Activated CD4-positive, alpha-beta T cell treated with anti-CD3 and anti-CD28 coated beads for 4 hours (primary cell): ENCODE measurements around the gene OR7C1.
"Not testable (repeated sequence)": the region's sequence is repeated elsewhere in the genome, so short reads cannot be mapped to it uniquely, and the experiment has no call there.

Experiments used
- DNase-seq, 2 donors: peaks; one replicate each; pipeline ENCODE4 v3.0.0-alpha.2; 2020

The OR7C1 gene

DNA sequence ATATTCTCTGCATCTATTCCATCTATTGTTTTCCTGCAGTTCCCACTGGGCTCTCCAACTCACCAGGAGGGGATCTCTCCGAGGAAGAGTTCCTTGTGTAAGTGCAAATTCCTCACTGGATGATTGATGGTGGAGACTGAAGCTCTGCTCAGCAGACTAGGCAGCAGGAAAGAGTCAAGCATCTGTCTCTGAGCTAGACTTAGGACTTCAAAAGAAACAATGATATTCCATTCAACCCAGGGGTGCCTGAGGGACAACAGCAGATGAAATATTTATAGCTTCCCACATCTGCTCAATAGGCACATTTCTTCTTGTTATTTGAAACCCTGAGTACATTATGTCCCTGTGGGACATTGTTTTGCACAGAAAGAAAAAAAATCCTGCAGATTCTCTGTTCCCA is at the start of gene OR7C1, which contains the start of gene OR7A5:
Gene OR7C1, minus strand, starts transcription at position 175 of the 400 bp plus-strand sequence. CDS start 35,049 bp downstream, outside the sequence.
Gene OR7A5, minus strand, starts transcription at position 175 of the 400 bp plus-strand sequence. CDS start 6,944 bp downstream, outside the sequence.
- no peak for DNase-seq

DNA sequence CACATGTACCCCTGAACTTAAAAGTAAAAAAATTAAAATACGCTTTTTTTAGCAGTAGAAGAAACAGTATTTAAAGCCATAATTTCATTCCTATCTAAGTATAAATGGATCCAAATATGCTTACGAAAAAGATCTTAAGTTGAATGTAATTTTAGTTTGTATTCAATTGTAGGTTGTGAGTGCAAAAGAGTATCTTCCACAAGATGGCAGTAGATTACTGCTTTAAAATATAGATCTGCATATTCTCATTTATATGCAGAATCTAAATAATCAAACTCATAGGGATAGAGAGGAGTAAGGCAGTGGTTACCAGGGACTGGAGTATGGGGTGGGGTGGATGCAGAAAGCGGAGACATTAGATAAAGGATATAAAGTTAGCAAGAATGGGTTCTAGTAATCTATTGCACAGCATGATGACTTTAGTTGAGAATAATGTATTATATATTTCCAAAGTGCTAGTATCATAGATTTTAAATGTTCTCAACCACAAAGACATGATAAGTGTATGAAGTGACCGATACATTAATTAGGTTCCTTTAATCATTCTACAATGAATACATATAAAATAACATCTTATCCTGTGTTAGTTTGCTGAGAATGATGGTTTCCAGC is 36.7 kb upstream of the OR7C1 start:
- no peak for DNase-seq

DNA sequence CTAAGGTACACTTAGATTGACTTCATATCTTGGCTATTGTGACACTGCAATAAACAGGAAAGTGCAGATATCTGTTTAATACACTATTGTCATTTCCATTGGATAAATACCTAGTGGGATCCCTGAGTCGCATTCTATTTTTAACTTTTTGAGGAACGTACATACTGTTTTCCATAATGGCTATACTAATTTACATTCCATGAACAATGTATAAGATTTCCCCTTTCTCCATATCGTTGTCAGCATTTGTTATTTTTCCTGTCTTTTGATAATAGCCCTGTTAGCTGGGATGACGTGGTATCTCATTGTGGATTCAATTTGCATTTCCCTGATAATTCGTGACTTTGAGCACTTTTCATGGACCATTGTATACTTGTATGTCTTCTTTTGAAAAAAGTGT is 33.5 kb upstream of the OR7C1 start:
- DNase-seq, result no peak

DNA sequence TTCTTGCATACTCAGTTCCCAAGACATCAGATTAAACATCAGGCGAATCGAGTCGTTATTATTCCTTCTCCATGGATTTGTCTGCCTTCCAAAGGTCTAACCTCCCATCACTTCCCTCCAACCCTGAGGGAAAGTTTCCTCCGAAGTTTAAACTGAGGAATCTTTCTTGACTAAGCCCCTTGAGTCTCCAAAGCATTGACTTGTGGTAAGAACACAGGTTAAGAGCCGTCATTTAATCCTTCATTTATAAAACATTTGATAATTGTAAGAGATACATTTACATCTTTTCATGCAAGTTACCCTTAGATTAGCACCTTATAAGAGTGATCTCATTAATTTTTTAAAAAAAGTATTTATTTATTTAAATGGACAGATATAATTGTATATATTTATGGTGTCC is 13.8 kb upstream of the OR7C1 start, which contains the start of gene OR7A10:
Gene OR7A10, minus strand, starts transcription at position 101 of the 400 bp plus-strand sequence. CDS start 7,045 bp downstream, outside the sequence.
- no peak for DNase-seq

DNA sequence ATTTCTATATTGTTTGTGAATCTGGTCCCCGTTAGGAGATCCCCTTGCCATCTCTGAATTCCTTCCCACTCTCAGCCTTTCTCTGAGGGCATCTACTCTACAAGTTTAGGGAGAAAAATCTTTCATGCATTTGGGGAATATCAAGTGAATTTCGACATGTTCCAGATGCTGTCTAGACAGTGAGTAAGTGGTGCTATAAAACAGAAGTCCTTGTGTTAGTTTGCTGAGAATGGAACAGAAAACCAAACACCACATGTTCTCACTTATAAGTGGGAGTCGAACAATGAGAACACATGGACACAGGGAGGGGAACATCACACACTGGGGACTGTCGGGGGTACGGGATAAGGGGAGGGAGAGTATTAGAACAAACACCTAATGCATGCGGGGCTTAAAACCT is 8.6 kb upstream of the OR7C1 start:
- DNase-seq, result no peak

DNA sequence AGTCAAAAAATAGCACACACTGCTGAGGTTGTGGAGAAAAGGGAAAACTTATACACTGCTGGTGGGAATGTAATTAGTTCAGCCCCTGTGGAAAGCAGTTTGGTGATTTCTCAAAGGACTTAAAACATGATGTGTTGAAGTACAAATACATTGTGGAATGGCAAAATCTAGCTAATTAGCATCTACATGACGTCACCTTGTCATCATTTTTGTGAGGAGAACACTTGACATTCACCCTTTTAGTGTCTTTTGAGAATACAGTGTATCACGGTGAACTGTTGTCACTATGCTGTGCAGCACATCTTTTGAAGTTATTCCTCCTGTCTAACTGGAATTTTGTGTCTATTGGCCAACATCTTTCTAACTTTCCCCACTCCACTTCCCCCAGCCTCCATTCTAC is 8.2 kb upstream of the OR7C1 start:
- no peak for DNase-seq

DNA sequence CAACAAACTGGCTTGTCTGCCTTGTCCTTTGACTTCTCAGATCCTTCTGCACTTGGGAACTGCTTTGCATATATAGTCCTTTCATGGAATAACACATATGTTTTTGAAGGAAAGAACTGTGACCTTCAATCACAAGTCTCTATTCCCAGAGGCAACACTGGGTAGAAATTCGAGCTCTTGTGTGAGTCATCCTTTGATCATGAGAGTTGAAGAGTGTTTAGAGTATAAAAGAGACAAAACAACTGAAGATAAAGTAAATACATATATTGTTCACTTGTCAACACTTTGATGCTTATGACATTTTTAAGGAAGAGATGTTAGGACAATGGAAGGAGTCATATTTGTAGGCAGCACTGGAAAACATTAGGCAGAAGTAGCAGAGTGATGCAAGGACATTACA is 5.2 kb upstream of the OR7C1 start:
- no peak for DNase-seq

DNA sequence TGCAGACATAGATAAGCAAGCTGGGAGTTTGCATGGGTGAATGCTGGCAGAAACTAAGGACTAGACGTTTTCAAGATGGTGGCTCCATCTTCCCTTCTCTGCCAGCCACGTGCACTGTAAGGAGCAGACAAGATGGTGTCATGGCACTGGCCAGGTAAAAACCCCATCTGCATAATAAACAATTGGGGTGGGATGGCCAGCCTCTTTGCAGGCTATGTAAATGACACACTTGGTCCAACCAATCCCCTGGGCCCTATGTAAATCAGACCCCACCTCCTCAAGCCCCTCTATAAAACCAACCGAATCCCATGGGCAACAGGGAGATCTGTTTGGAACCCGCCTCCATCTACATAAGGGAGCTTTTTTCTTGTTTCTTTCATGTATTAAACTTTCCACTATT is 2.4 kb upstream of the OR7C1 start:
- DNase-seq, result no peak

DNA sequence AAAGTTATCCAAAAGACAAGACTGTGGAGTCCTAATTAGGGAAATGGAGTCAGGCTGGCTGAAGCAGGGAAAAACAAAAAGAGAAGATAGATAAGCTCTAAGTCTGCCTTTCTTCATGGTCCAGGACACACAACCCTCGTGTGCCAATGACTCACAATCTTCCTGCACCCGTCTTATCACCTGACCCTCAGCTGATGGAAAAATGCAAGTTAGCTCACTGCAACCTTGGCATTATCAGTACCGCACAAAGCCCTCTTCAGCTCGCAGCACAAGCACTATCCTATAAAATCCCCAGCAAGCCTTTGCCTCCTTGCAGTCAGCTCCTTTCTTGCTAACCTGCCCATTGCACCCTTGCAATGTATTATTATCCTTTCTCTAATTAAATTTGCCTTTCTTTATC is 4.3 kb downstream of the OR7C1 start:
- no peak for DNase-seq

DNA sequence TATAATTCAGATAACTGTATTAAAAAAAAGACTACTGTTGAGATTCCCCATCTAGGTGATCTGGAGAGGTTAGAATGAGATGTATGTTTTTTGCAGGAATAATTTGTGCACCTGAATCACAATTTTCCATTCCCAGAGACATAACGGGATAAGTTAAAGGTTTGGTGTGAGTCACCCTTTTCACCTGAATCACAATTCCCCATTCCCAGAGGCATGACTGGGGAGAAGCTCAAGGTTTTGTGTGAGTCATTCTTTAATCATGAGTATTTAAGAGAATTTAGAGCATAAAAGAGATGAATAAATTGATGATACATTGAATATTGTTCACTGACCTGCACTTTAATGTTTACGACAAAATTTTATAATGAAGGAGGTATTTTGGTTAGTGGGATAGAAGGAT is 9.0 kb downstream of the OR7C1 start:
- no peak for DNase-seq

DNA sequence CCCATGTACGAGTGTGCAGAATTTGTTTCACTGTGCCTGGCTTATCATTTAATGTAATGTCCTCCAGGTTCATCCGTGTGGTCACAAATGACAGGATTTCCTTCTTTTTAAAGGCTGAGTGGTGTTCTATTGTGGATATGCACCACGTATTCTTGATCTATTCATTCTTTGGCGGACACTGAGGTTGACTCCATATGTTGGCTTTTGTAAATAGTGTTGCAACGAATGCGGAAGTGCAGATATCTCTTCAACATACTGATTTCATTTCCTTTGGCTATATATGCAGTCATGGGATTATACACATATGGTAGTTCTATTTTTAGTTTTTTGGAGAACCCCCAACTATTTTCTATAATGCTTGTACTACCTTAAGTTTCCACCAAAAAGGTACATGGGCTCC is 13.0 kb downstream of the OR7C1 start:
- DNase-seq, result no peak

DNA sequence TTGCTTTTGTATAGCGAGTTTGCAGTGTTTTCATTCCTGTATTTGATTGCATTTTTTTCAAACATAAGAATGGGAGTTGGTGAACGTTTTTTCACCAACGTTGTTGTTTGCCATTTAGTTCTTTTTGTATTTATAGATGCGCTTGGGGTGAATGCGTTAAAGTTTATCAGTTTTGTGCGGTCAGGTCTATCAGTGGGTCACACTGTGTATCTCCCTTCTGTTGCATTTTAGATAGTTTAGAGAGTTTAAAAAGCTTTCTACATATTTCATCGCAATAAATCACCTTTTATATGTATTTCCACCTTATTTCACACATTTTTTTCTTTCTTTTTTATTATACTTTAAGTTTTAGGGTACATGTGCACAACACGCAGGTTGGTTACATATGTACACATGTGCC is 16.4 kb downstream of the OR7C1 start:
- no peak for DNase-seq

DNA sequence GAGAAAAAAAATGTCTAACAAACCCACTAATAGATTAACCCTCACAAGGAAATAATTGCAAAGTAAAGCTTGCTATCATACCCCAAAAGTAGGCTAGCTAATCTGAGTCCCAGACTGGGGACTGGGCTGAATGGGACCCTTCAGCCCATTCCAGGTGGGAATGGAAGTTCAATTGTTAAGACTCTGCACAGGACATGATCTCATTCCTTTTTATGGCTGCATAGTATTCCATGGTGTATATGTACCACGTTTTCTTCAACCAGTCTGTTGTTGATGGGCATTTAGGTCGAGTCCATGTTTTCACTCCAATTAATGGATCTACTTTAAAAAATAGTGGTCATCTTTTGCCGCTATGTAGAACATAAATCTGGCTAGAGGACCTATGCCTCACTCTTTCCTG is 17.9 kb downstream of the OR7C1 start:
- no peak for DNase-seq

DNA sequence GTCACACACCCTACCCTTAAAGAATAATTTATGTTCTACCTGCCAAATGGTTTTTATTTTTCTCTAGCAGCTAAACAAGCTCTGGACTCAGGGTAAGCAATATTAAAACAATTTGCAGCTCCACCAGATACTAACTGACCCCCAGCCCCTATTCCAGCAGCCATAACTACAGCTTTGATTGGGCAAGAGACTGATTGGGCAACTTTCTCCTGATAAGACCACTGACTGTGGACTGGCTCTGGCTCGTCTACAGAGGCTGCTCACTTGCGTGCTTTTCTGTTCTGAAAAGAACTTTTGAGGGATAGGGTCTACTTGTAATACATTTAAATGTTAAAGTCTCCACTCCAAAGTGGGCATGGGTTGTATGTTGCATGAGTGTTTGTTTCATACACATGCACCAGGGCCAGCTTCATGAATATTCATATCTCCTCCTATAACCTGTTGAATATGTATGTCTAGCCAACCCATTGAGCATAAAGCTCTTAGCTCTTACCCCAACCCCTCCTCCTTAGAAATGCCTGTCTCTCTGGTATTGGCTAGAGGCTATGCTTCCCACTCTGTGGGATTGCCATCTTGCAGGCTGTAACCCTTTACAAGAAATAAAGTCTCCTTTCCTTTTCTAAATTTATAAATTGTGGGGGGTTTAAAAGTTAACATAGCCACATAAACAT is 19.9 kb downstream of the OR7C1 start:
- no peak for DNase-seq

DNA sequence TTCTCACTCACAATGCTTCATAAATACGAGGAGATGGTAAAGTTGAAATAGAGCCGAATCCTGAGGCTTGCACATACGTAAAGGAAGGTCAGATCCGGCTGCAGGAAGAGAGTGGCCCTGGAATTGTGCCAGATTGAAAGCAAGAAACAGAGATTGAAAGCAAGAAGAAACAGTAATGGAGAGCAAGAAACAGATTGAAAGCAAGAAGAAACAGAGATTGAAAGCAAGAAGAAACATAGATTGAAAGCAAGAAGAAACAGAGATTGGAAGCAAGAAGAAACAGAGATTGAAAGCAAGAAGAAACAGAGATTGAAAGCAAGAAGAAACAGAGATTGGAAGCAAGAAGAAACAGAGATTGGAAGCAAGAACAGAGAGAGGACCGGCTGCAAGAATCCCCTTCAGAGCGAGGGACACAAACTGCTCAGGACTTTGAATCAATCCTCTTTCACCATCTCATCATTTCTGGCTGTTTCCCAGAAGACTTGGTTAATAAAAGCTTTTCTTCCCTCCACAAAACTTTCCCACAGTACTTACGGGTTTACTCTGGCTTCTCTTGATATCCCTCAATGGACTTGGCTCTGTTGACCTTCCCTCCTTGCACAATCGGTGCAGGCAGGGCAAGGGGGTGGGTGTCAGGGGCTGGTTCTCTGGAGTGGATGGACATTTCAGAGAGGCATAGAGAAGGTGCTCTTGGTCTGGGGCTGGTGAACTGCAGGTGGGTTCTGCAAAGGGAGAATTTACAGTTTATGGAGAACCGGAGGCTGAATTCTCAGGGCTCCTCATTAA is 25.5 kb downstream of the OR7C1 start:
- DNase-seq, result no peak

DNA sequence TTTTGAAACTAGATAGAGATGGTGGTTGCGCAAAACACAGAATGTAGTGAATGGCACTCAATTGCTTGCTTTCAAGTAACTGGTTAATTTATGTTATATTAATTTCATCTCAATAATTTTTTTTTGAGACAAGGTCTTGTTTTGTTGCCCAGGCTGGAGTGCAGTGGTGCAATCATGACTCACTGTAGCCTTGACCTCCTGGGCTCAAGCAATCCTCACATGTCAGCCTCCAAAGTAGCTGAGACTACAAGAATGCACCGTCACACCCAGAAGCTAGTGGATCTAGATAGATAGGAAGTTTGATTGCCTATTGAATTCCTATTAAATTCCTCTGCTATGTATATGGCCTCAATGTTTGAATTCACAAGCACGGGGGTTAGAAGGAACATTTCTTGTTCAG is 30.2 kb downstream of the OR7C1 start:
- no peak for DNase-seq

DNA sequence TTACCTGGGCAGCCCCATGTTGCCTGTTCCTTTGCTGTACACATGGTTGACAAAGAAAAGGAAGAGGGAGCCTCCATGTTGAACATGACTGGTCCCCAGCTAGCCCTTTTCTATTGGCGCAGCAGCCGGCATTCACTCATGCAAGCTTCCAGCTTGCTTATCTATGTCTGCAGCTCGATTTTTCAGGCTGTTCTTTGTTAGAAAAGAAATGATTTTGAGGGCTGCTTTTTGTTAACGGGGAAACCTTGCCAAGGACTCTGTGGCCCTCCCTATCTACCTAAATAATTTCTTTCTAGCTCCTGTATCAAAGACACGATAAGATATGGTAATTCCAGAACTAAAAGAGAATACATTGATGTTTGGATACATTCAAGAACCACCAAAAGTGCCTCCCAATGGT is 36.2 kb downstream of the OR7C1 start:
- no peak for DNase-seq

DNA sequence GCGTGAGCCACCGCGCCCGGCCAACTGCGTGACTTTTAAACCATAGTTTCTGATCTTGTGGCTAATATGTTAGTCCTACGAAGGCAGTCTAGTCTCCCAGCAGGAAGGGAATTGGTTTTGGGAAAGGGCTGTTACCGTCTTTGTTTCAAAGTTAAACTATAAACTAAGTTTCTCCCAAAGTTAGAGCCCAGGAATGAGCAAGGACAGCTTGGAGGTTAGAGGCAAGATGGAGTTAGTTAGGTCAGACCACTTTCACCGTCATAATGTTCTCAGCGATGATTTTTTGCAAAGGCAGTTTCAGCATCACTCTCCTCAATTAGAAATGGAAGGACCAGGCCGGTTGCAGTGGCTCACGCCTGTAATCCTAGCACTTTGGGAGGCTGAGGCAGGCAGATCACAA is 39.0 kb downstream of the OR7C1 start:
- no peak for DNase-seq

DNA sequence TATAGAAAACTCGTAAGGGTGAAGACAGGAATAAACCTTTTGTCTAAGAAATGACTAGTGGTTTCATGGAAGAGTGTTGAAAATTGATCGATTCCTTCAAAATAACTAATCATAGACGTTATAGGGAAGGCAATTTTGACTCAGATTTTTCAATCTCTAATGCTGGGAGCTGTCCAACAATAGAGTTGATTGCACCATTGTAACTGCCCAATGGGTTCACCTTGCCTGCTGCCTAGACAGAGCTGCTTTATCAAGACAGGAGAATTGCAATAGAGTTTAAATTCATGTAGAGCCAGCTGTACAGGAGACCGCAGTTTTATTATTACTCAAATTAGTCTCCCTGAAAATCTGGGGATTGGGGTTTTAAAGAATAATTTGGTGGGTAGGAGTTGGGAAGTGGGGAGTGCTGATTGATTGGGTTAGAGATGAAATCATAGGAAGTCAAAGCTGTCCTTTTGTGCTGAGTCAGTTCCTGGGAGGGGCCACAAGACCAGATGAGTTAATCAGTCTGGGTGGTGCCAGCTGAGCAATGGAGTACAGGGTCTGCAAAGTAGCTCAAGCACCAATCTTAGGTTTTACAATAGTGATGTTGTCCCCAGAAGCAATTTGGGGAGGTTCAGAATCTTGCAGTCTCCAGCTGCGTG is 39.8 kb downstream of the OR7C1 start:
- DNase-seq, result no peak

DNA sequence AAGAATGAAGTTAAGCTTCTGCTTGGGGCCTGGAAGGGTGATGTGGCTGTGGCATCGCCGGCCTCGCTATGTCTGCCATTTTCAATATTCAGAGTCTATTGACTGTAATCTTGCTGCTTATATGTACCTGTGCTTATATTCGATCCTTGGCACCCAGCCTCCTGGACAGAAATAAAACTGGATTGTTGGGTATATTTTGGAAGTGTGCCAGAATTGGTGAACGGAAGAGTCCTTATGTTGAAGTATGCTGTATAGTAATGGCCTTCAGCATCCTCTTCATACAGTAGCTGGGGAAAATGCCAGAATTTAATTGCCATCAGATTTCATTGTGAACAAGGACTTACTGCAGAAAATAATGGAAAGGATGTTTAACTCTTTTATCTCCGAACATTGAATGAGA is 42.7 kb downstream of the OR7C1 start:
- not testable (repeated sequence) for DNase-seq

DNA sequence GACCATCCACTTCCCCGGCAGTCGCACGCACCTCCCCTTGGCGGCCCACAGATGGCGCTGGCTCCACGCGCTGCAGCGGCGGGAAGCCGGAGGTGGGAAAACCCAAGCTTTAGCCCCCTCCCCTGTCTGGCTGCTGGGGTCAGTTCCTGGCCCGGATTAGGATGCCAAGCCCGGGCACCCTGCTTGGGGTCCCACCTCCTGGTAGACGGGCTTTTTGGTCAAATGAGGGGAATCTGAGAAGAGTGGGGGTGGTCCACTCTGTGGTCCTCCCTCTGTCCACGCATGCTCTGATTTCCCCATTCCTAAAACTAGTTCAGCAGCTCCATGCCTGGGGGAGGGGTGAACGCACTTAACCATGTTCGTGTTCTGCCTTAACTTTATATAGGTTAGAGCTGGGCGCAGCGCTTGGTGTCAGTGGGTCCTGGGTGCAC is 48.5 kb downstream of the OR7C1 start:
- DNase-seq, result no peak

DNA sequence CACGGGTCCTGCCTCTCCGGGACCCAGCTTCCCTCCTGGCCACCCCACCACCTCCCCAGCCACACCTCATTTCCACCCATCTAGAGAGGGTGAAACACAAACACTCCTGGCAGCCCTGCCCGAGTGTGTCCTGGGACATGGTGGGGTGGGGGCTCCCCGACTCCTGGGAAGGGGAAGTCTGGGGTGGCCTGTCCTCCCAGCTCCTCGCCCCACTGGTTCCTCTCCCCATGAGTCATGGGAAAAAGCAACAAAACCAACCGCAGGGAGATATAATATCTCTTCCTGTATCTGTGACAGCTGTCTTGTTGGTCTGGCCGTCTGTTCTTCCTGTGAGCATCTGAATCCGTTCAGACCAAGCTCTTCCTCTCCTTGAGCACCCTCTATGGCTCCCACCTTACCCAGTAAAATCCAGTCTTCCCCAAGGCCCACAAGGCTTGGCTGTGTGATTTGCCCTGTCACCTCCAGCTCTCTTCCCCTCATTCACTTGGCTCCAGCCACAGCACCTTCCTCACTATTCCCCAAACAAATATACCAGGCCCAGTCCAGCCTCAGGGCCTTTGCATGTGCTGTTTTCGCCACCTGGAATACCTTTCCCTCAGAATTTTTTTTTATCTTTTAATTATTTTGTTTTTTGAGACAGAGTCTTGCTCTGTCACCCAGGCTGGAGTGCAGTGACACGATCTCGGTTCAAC is 49.7 kb downstream of the OR7C1 start:
- not testable (repeated sequence) for DNase-seq

DNA sequence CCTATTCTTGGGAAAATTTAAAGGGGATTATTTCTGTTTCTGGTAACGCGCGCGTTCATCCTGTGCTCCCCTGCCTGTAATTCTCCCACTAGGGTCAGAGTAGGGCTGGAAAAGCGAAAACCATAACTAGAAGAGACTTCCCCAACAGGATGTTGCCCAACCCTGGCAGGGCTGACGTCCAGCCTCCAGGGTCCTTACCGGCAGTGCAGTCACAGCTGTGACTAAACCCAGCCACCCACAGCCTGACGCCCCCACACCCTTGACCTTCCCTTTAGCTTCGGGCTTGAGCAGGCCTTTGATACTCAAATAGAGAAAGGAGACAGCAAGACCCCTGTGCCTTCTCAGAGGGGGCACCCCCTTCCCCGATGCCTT is 50.3 kb downstream of the OR7C1 start:
- DNase-seq, result not testable (repeated sequence)
